Type B pancreatic cell (in vitro differentiated cells): ENCODE measurements around the gene KRTAP26-1. TPM values are rescaled to one million over a fixed set of nuclear protein-coding genes. Genes with fewer than 3 reads are reported as not detected.

ENCODE experiments used
- DNase-seq: peaks from one replicate; pipeline ENCODE4 v3.0.0; 2021; ENCODE audit warnings: mixed read lengths; ENCODE audit not compliant: unreplicated experiment; ENCODE audit errors: extremely low spot score
- H3K27ac Mint-ChIP-seq: 2 replicates; pipeline ENCODE4 v1.8.0; 2021; ENCODE audit warnings: mild to moderate bottlenecking, mixed read lengths
- H3K27me3 Mint-ChIP-seq: 2 replicates; pipeline ENCODE4 v1.8.0; 2021; ENCODE audit warnings: mixed read lengths
- H3K36me3 Mint-ChIP-seq: 2 replicates; pipeline ENCODE4 v1.8.0; 2021; ENCODE audit warnings: mixed read lengths
- H3K4me1 Mint-ChIP-seq: one replicate; pipeline ENCODE4 v1.8.0; 2021; ENCODE audit warnings: mixed read lengths; ENCODE audit not compliant: unreplicated experiment
- H3K4me3 Mint-ChIP-seq: 2 replicates; pipeline ENCODE4 v1.8.0; 2021; ENCODE audit warnings: mild to moderate bottlenecking, mixed read lengths
- H3K9me3 Mint-ChIP-seq: 2 replicates; pipeline ENCODE4 v1.8.0; 2021; ENCODE audit warnings: mixed read lengths
- total RNA-seq: library from RNA; stranded (reverse); gene quantifications from 2 replicates; pipeline ENCODE4 v1.2.1, GENCODE V29; 2021; ENCODE audit warnings: low replicate concordance
- TF ChIP-seq, protein P1 (sequence below): fragments of 200-600 bp; sonication (generic); conservative IDR thresholded peaks from 2 replicates; pipeline ENCODE4 v1.5.0; 2021; ENCODE audit warnings: antibody characterized with exemption, mild to moderate bottlenecking

Gene KRTAP26-1
- total RNA-seq, 1 donor from 2014 or later = not detected

GRCh38 chr21:30337276-30337744, 17.2 kb upstream of the KRTAP26-1 start, which contains the start of gene KRTAP27-1:
TSS of gene KRTAP27-1 (minus strand) at chr21:30337694. CDS start at chr21:30337668, 26 bp downstream.
- Mint-ChIP-seq H3K4me3 (no peak within 1 kb of the TSS), H3K4me1 (peaks cover 4% of the 10 kb centered on the region), H3K36me3 (no peaks in the 10 kb centered on the region), H3K27me3 (no peaks in the 10 kb centered on the region), H3K27ac (no peak within 1 kb of the TSS), H3K9me3 (no peaks in the 10 kb centered on the region)
- DNase-seq = no peak
- TF ChIP-seq, protein P1, sequence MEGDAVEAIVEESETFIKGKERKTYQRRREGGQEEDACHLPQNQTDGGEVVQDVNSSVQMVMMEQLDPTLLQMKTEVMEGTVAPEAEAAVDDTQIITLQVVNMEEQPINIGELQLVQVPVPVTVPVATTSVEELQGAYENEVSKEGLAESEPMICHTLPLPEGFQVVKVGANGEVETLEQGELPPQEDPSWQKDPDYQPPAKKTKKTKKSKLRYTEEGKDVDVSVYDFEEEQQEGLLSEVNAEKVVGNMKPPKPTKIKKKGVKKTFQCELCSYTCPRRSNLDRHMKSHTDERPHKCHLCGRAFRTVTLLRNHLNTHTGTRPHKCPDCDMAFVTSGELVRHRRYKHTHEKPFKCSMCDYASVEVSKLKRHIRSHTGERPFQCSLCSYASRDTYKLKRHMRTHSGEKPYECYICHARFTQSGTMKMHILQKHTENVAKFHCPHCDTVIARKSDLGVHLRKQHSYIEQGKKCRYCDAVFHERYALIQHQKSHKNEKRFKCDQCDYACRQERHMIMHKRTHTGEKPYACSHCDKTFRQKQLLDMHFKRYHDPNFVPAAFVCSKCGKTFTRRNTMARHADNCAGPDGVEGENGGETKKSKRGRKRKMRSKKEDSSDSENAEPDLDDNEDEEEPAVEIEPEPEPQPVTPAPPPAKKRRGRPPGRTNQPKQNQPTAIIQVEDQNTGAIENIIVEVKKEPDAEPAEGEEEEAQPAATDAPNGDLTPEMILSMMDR = no peak

- no peak for DNase-seq
- Mint-ChIP-seq H3K9me3 (no peaks in the 10 kb centered on the region), H3K27ac (no peak overlapping the region), H3K4me1 (peaks cover 4% of the 10 kb centered on the region), H3K36me3 (no peaks in the 10 kb centered on the region), H3K27me3 (no peaks in the 10 kb centered on the region), H3K4me3 (no peak overlapping the region)
- TF ChIP-seq, protein P1 = no peak
Observed at GRCh38 chr21:30336596-30336995, 16.5 kb upstream of the KRTAP26-1 start.

GRCh38 chr21:30333736-30334135, 13.6 kb upstream of the KRTAP26-1 start:
- Mint-ChIP-seq H3K36me3 (no peaks in the 10 kb centered on the region), H3K27ac (no peak overlapping the region), H3K27me3 (no peaks in the 10 kb centered on the region), H3K4me3 (no peak overlapping the region), H3K4me1 (no peaks in the 10 kb centered on the region), H3K9me3 (no peaks in the 10 kb centered on the region)
- DNase-seq = no peak
- TF ChIP-seq, protein P1 = no peak

- no peak overlapping the region for H3K27ac Mint-ChIP-seq
- DNase-seq = no peak
- no peaks in the 10 kb centered on the region for H3K36me3 Mint-ChIP-seq
- TF ChIP-seq, protein P1 = no peak
- H3K4me3 Mint-ChIP-seq = no peak overlapping the region
- no peaks in the 10 kb centered on the region for H3K9me3 Mint-ChIP-seq
- no peaks in the 10 kb centered on the region for H3K4me1 Mint-ChIP-seq
- no peaks in the 10 kb centered on the region for H3K27me3 Mint-ChIP-seq
Observed at GRCh38 chr21:30332681-30333080, 12.6 kb upstream of the KRTAP26-1 start.

GRCh38 chr21:30329203-30329875, 9.2 kb upstream of the KRTAP26-1 start:
- TF ChIP-seq, protein P1 = no peak
- no peak overlapping the region for H3K4me3 Mint-ChIP-seq
- H3K9me3 Mint-ChIP-seq = no peaks in the 10 kb centered on the region
- H3K27ac Mint-ChIP-seq = no peak overlapping the region
- H3K36me3 Mint-ChIP-seq = no peaks in the 10 kb centered on the region
- H3K4me1 Mint-ChIP-seq = no peaks in the 10 kb centered on the region
- H3K27me3 Mint-ChIP-seq = no peaks in the 10 kb centered on the region
- DNase-seq = no peak
